ENCODE data around the gene CACNA1H. TPM values are rescaled to one million over a fixed set of nuclear protein-coding genes. Genes with fewer than 3 reads are reported as not detected.
"Not testable (repeated sequence)": the region's sequence is repeated elsewhere in the genome, so short reads cannot be mapped to it uniquely, and the experiment has no call there.

Gene CACNA1H
- total RNA-seq, 2 experiments from 2014 or later: 3.2 to 3.6 TPM

DNA sequence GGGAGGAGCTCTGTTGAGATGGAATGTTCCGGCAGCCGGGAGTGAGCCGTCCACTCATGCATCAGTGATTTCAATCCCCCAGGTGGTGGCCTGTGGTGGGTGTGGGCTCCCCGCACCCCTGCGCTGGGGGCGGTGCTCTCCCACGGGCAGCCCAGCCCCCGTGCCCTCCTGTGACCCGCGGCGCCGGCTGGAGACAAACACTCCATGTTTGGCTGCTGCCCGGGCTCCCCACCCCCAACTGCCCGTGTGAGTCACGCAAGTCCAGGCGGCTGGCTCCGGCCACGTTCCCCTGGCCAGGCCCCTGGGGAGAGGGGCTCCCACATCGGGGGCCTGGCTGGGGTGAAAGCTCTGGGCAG is 29.4 kb downstream of the CACNA1H start:
- Mint-ChIP-seq H3K36me3 (ENCODE audit: low read depth) (no peaks in the 10 kb centered on the region), H3K9me3 (no peaks in the 10 kb centered on the region), H3K27me3 (no peaks in the 10 kb centered on the region), H3K27ac (no peak overlapping the region), H3K4me1 (no peaks in the 10 kb centered on the region), H3K4me3 (no peak overlapping the region)
- DNase-seq: no peak
- CTCF ChIA-PET: interaction anchor here (1.2 kb wide), 1 partner anchor 15 kb away, joined by 3 read pairs; no protein-coding TSS in a partner anchor
- POLR2A ChIA-PET: no interaction called here

DNA sequence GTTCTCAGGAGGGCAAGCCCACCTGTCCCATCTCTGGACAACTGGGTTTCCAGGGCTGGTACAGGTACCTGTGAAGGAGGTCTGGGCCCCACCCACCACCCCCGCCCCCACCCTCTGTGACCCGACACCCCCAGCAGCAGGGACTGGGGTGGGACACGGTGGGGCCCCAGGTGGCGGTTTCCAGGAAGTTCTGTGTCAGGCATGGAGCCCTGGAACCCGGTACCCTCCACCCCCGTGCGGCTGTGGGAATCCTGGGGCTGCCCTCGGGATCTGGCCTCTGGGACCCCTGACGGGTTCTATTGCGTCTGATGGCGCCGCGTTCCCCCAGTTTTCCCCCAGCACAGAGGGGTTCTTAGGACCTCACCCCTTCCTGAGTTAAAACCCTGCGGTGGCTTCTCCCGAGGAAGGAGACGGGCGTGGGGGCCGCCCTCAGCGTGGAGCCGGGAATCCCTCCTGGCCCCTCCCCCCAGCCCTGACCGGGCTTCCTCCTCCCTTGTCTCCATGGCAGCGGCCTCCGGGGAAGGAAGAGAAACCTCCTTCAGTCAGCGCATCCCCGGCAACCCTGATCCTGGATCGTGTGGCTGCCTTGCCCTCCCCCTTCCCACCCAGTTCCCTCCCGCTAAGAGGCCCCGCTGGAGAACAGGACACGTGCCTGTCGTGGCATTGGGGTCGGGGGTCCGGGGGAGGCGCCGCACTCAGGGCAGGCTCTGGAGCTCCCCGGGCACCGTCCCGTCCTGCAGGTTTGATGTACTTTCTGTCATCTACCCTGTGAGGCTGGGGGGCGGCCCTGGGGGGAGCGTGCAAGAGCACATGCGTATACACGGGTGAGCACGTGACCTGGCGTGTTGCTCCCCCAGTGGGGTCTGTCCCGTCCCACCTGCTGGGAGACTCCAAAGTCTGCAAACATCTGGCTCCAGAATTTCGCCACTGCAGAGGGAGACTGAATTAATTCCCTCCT is 30.3 kb downstream of the CACNA1H start:
- H3K36me3 Mint-ChIP-seq (ENCODE audit: low read depth): no peaks in the 10 kb centered on the region
- POLR2A ChIA-PET: no interaction called here
- H3K4me1 Mint-ChIP-seq: no peaks in the 10 kb centered on the region
- H3K9me3 Mint-ChIP-seq: no peaks in the 10 kb centered on the region
- no peak overlapping the region for H3K4me3 Mint-ChIP-seq
- no peak overlapping the region for H3K27ac Mint-ChIP-seq
- H3K27me3 Mint-ChIP-seq: no peaks in the 10 kb centered on the region
- CTCF ChIA-PET: no interaction called here
- no peak for DNase-seq

DNA sequence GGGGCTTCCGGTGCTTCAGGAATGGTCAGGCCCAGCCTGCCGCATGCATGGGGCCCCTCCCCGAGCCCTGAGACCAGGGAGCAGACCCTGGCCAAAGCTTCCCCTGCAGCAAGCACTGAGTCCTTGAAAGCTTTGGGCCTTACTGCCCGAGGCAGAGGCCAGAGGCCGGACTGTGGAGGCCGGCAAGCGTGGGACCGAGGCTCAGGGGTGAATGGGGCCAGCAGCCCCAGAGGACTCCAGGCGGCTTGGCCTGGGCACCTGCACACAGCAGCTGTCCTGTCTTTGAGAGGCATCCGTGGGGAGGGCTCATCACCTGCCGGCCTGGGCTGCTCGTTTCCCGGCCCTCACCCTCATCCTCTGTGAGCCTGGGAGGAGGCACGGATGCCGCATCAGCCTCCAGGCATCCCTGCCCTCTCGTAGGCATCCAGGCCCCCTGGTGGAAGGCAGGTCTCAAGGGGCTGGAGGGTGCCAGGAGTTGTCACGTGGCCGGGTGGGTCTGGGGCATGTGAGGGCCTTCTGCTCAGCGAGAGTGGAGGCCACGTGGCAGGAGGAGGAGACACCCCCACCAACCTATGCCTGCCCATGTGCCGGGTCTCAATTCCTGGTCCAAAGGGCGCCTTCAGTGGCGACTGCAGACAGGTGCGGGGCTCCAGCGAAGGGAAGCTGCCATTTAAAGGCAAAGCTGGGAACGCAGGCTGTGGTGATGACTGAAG is 31.4 kb downstream of the CACNA1H start:
- Mint-ChIP-seq H3K36me3 (ENCODE audit: low read depth) (no peaks in the 10 kb centered on the region), H3K4me1 (no peaks in the 10 kb centered on the region), H3K27me3 (no peaks in the 10 kb centered on the region), H3K9me3 (no peaks in the 10 kb centered on the region), H3K27ac (no peak overlapping the region), H3K4me3 (no peak overlapping the region)
- POLR2A ChIA-PET: no interaction called here
- CTCF ChIA-PET: no interaction called here
- DNase-seq: no peak

DNA sequence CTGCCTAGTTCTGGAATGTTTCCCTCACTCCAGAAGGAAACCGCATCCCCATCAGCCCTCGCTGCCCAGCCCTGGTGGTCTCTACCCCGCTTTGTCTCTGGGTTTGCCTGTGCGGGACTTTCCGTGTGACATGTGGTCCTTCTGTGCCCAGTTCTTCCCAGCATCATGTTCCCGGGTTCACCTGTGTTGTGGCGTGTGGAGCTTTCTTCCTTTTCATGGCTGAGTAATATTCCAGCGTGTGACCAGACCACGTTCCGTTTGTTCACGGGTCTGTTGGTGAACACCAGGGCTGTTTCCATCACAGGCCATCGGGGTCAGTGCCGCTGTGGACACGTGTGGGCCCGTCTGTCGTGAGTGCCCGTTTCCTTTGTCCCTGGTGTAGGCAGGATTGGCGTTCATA is 32.1 kb downstream of the CACNA1H start:
- POLR2A ChIA-PET: no interaction called here
- H3K27me3 Mint-ChIP-seq: no peaks in the 10 kb centered on the region

DNA sequence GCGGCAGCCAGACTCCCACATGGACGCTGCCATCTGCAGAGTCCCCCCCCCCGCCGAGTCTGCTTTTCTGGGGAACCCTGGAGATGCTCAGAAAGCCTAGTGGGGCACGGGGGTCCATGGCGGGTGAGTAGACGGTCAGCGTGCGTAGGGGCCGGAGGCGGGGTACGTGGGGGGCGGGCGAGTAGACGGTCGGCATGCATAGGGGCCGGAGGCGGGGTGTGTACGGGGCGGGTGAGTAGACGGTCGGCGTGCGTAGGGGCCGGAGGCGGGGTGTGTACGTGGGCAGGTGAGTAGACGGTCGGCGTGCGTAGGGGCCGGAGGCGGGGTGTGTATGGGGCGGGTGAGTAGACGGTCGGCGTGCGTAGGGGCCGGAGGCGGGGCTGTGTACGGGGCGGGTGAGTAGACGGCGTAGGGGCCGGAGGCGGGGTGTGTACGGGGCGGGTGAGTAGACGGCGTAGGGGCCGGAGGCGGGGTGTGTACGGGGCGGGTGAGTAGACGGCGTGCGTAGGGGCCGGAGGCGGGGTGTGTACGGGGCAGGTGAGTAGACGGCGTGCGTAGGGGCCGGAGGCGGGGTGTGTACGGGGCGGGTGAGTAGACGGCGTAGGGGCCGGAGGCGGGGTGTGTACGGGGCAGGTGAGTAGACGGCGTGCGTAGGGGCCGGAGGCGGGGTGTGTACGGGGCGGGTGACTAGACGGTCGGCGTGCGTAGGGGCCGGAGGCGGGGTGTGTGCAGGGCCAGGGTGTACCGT is 32.7 kb downstream of the CACNA1H start:
- H3K27ac Mint-ChIP-seq: not testable (repeated sequence)

More for the DNA sequence above, 32.1 kb downstream of the CACNA1H start:
- Mint-ChIP-seq H3K4me3 (no peak overlapping the region), H3K36me3 (ENCODE audit: low read depth) (no peaks in the 10 kb centered on the region), H3K4me1 (no peaks in the 10 kb centered on the region), H3K27ac (no peak overlapping the region), H3K9me3 (no peaks in the 10 kb centered on the region)
- CTCF ChIA-PET: no interaction called here
- DNase-seq: no peak

DNA sequence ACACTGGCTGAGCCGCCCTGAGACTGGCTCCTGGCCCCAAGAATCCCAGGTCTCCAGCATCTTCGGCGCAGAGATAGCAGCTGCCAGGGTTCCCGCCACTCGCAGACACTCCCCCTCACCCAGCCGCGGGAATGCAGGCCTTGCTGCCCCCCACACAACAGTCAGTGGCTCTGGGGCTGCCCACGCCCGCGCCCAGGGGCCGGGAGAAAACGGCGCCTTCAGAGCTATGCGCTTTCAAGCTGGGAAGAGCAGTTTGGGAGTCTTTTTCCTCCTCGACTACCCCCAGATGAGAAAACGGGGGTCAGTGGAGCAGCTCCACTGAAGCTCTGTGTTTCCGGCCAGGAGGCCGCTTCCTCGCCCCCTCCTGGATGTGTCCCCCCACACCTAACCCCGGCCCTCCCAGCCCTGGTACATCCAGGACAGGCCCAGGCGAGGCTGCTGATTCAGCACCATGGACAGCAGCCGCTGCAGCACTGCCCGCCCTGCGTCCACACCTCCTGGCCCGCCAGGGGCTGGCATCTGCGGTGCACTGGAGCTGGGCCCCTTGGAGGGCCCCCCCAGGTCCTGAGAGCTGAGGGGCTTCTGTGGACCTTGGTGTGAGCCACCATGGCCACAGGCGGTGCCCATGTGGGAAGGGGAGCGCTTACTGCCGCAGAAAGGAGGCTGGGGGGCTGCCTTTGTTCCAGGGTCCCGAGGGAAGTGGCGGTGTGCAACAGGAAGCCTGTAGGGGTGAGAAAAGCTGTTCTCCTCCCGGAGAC is 35.7 kb downstream of the CACNA1H start:
- no peaks in the 10 kb centered on the region for H3K36me3 Mint-ChIP-seq (ENCODE audit: low read depth)
- CTCF ChIA-PET: interaction anchor here (1.1 kb wide), 1 partner anchor 85 kb away, joined by 3 read pairs; no protein-coding TSS in a partner anchor
- no peaks in the 10 kb centered on the region for H3K4me1 Mint-ChIP-seq
- H3K9me3 Mint-ChIP-seq: no peaks in the 10 kb centered on the region
- no peak overlapping the region for H3K27ac Mint-ChIP-seq
- no peaks in the 10 kb centered on the region for H3K27me3 Mint-ChIP-seq
- POLR2A ChIA-PET: no interaction called here
- no peak overlapping the region for H3K4me3 Mint-ChIP-seq
- peak; percentile 65 for DNase-seq

More for the DNA sequence above, 32.7 kb downstream of the CACNA1H start:
- H3K36me3 Mint-ChIP-seq (ENCODE audit: low read depth); CTCF ChIA-PET; POLR2A ChIA-PET; H3K4me3 Mint-ChIP-seq; H3K4me1 Mint-ChIP-seq; H3K9me3 Mint-ChIP-seq; DNase-seq; H3K27me3 Mint-ChIP-seq: not testable (repeated sequence)

DNA sequence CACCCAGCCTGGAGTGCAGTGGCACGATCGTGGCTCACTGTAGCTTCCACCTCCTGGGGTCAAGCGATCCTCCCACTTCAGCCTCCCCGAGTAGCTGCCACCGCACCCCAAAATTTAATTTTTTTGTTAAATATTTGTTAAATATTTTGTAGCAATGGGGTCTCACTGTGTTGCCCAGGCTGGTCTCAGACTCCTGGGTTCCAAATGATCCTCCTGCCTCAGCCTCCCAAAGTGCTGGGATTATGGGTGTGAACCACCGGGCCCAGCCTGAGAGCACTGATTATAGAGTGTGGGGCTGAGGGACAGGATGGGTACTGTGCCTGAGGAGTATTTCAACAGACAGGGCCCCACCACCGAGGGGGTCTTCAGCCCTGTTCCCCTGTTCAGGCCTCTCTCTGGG is 36.5 kb downstream of the CACNA1H start:
- POLR2A ChIA-PET: no interaction called here
- H3K27ac Mint-ChIP-seq: no peak overlapping the region
- H3K27me3 Mint-ChIP-seq: no peaks in the 10 kb centered on the region
- H3K9me3 Mint-ChIP-seq: no peaks in the 10 kb centered on the region
- no peaks in the 10 kb centered on the region for H3K4me1 Mint-ChIP-seq
- no peak for DNase-seq
- H3K36me3 Mint-ChIP-seq (ENCODE audit: low read depth): no peaks in the 10 kb centered on the region
- CTCF ChIA-PET: interaction anchor here (1.1 kb wide), 1 partner anchor 86 kb away, joined by 3 read pairs; no protein-coding TSS in a partner anchor
- no peak overlapping the region for H3K4me3 Mint-ChIP-seq

DNA sequence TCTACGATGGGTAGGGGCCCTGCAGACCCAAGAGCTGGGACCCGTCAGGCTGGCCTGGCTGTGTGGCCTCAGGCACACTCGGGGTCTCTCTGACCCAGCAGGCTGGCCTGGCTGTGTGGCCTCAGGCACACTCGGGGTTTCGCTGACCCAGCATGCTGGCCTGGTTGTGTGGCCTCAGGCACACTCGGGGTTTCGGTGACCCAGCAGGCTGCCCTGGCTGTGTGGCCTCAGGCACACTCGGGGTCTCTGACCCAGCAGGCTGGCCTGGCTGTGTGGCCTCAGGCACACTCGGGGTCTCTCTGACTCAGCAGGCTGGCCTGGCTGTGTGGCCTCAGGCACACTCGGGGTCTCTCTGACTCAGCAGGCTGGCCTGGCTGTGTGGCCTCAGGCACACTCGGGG is 37.9 kb downstream of the CACNA1H start:
- H3K9me3 Mint-ChIP-seq; H3K4me3 Mint-ChIP-seq; POLR2A ChIA-PET; H3K4me1 Mint-ChIP-seq; H3K27me3 Mint-ChIP-seq; DNase-seq; CTCF ChIA-PET; H3K27ac Mint-ChIP-seq; H3K36me3 Mint-ChIP-seq (ENCODE audit: low read depth): not testable (repeated sequence)

DNA sequence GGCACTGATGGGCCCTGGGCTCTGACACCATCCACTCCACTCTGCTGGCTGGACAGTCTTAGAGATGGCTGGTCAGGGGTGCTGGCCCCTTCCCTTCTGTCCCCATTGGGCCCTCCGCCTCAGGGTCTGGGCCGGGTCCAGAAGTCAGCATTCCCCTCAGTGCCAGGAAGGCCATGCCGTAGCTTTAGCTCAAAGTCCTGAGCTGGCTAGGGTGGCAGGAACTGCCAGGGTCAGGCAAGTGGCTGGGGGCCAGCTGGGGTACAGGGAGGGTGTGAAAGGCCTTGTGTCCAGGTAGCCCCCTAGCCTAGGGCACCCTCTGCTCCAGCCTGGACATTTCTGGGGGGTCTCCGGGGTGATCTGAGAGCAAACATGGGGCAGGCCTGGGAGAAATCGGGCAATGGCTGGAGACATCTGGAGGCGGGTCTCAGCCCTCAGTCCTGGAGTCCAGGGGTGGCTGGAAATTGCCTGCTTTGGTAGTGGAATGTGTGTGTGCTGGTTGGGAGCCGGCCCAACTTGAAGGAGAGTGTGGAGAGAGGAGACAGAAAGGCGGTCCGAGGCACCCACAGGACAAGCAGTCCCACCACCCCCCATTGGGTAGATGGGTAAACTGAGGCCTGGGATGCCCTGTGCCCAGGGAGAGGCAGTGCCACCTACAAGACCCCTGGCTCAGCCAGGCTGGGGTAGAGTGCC is 39.6 kb downstream of the CACNA1H start:
- H3K27me3 Mint-ChIP-seq: no peaks in the 10 kb centered on the region
- DNase-seq: no peak
- H3K4me3 Mint-ChIP-seq: no peak overlapping the region
- POLR2A ChIA-PET: no interaction called here
- no peaks in the 10 kb centered on the region for H3K36me3 Mint-ChIP-seq (ENCODE audit: low read depth)
- no peaks in the 10 kb centered on the region for H3K4me1 Mint-ChIP-seq
- H3K9me3 Mint-ChIP-seq: no peaks in the 10 kb centered on the region
- no peak overlapping the region for H3K27ac Mint-ChIP-seq
- CTCF ChIA-PET: no interaction called here

DNA sequence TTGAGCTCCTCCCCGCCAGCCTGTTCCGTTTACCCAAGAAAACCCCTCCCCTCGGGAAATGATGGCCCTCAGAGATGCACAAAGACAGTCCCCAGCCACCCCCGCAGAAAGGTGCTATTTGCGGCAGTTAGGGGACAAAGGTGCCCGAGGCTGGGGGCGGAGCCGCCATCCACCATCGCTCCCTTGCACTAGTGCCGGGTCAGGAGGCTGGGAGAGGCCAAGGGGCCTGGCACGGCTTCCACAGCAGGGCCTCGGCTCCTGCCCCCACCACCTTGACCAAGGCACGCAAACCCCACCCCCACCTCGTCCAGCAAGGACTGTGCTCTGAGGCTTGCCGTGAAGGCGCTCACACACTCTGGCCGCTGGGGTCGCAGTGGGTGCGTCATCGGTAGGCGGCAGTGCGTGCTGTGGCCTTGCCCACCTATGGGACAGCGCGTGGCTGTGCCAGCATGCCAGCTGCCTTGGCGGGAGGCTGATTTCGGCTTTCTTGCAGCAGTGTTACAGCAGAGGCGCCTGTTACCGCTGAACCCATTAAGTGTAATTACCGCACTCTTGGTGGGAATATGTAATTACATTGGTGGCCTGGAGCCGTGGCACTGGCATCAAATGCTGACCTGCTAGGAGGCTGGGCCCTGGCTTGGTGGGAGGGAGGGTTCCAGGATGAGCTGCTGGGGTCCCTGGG is 40.4 kb downstream of the CACNA1H start:
- H3K27me3 Mint-ChIP-seq: no peaks in the 10 kb centered on the region
- H3K4me1 Mint-ChIP-seq: no peaks in the 10 kb centered on the region
- no peak overlapping the region for H3K27ac Mint-ChIP-seq
- H3K4me3 Mint-ChIP-seq: no peak overlapping the region
- ChIA-PET CTCF (no interaction called here), POLR2A (no interaction called here)
- H3K36me3 Mint-ChIP-seq (ENCODE audit: low read depth): no peaks in the 10 kb centered on the region
- no peaks in the 10 kb centered on the region for H3K9me3 Mint-ChIP-seq
- DNase-seq: no peak

DNA sequence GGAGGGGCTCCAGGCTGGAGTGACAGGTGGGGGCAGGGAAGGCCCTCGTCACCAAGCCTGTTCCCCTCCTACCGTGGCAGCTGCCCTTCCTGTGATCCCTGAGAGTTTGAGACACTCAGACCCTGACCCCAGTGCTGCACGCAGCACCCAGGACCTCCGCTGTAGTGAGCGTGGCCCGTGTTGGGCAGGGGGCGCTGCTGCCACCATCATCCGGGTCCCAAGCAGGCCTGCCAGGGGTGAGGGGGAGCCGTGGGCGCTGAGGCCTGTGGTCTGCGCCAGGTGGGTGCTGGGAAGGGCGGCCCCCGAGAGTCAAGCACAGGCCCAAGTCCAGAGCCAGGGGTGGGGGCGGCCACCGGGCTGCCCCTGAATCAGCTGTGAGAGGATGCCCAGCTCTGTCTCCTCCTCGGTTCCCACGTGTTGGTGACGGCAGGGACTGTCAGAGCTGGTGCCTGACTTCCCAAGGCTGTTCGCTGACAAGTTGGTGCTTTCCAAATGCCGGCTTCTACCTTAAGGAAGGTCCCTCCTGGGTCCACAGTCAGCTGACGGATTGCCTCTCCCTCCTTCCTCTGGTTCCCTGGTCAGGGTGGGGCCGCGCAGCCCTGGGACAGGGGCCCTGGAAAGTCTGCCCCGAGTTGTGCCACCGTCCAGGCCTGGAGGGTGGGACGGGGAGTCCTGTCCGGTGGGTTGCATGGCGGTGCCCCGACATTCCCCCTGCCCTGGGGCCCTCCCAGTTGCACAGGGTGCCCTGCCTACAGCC is 41.1 kb downstream of the CACNA1H start:
- no peaks in the 10 kb centered on the region for H3K4me1 Mint-ChIP-seq
- no peaks in the 10 kb centered on the region for H3K9me3 Mint-ChIP-seq
- DNase-seq: no peak
- ChIA-PET CTCF (no interaction called here), POLR2A (no interaction called here)
- H3K27me3 Mint-ChIP-seq: no peaks in the 10 kb centered on the region
- H3K27ac Mint-ChIP-seq: no peak overlapping the region
- H3K36me3 Mint-ChIP-seq (ENCODE audit: low read depth): no peaks in the 10 kb centered on the region
- no peak overlapping the region for H3K4me3 Mint-ChIP-seq
